GM19452 (cell line): ENCODE data around the gene LMO7.

Source experiments
- ATAC-seq: cut with Tn5 transposase; IDR thresholded peaks from one replicate; pipeline ENCODE4 v1.9.1; 2021; ENCODE audit not compliant: unreplicated experiment

Gene LMO7

GRCh38 chr13:75831389-75831788 is 195.3 kb downstream of the LMO7 start:
- no peak for ATAC-seq

GRCh38 chr13:75832812-75833211 is 196.7 kb downstream of the LMO7 start:
- no peak for ATAC-seq

- no peak for ATAC-seq
Measured at GRCh38 chr13:75836441-75836840, 200.3 kb downstream of the LMO7 start.

- ATAC-seq, result no peak
Measured at GRCh38 chr13:75838366-75839005, 202.4 kb downstream of the LMO7 start.

GRCh38 chr13:75839406-75839805 is 203.3 kb downstream of the LMO7 start:
- ATAC-seq, result no peak

- no peak for ATAC-seq
Measured at GRCh38 chr13:75841905-75842304, 205.8 kb downstream of the LMO7 start.

GRCh38 chr13:75843074-75843473 is 206.9 kb downstream of the LMO7 start:
- no peak for ATAC-seq

- no peak for ATAC-seq
Measured at GRCh38 chr13:75843991-75844390, 207.9 kb downstream of the LMO7 start.

- no peak for ATAC-seq
Measured at GRCh38 chr13:75847588-75847987, 211.5 kb downstream of the LMO7 start.

- no peak for ATAC-seq
Measured at GRCh38 chr13:75850916-75851315, 214.8 kb downstream of the LMO7 start.

GRCh38 chr13:75855216-75855615 is 219.1 kb downstream of the LMO7 start:
- no peak for ATAC-seq

GRCh38 chr13:75855847-75856246 is 219.7 kb downstream of the LMO7 start:
- no peak for ATAC-seq

GRCh38 chr13:75857291-75857690 is 221.2 kb downstream of the LMO7 start:
- no peak for ATAC-seq

GRCh38 chr13:75860935-75861334 is 224.8 kb downstream of the LMO7 start:
- no peak for ATAC-seq

GRCh38 chr13:75861786-75862185 is 225.7 kb downstream of the LMO7 start:
- ATAC-seq, result no peak

GRCh38 chr13:75864718-75865117 is 228.6 kb downstream of the LMO7 start:
- no peak for ATAC-seq

- no peak for ATAC-seq
Measured at GRCh38 chr13:75867379-75868117, 231.4 kb downstream of the LMO7 start.

- no peak for ATAC-seq
Measured at GRCh38 chr13:75869981-75870380, 233.9 kb downstream of the LMO7 start.

GRCh38 chr13:75870397-75870903 is 234.3 kb downstream of the LMO7 start:
- no peak for ATAC-seq

- ATAC-seq, result no peak
Measured at GRCh38 chr13:75871059-75871458, 234.9 kb downstream of the LMO7 start.

GRCh38 chr13:75872980-75873379 is 236.8 kb downstream of the LMO7 start:
- no peak for ATAC-seq

- no peak for ATAC-seq
Measured at GRCh38 chr13:75873494-75873893, 237.4 kb downstream of the LMO7 start.
